Mammary epithelial cell (primary cell): ENCODE data around the gene RHOF.

Experiments used
- EZH2 ChIP-seq: IDR thresholded peaks from 2 replicates; pipeline ENCODE4 v1.6.1; 2012; ENCODE audit warnings: low read length, inconsistent platforms, borderline replicate concordance
- TF ChIP-seq, protein P1 (sequence below), 2 donors: IDR thresholded peaks in 1 of 2; conservative IDR thresholded peaks in 1 of 2; 2 replicates each; pipeline ENCODE4 v1.5.1; 2011 to 2012; ENCODE audit warnings: inconsistent platforms in 2 of 2, low read length in 2 of 2, mild to moderate bottlenecking in 2 of 2, control low read depth in 1 of 2, low read depth in 1 of 2; ENCODE audit not compliant: insufficient read depth in 1 of 2; ENCODE audit errors: extremely low read depth in 1 of 2

GRCh38 chr12:121839993-121840761 is 46.7 kb upstream of the RHOF start:
- TF ChIP-seq, protein P1, sequence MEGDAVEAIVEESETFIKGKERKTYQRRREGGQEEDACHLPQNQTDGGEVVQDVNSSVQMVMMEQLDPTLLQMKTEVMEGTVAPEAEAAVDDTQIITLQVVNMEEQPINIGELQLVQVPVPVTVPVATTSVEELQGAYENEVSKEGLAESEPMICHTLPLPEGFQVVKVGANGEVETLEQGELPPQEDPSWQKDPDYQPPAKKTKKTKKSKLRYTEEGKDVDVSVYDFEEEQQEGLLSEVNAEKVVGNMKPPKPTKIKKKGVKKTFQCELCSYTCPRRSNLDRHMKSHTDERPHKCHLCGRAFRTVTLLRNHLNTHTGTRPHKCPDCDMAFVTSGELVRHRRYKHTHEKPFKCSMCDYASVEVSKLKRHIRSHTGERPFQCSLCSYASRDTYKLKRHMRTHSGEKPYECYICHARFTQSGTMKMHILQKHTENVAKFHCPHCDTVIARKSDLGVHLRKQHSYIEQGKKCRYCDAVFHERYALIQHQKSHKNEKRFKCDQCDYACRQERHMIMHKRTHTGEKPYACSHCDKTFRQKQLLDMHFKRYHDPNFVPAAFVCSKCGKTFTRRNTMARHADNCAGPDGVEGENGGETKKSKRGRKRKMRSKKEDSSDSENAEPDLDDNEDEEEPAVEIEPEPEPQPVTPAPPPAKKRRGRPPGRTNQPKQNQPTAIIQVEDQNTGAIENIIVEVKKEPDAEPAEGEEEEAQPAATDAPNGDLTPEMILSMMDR (conservative IDR thresholded peaks at IDR 0.05 in 1 of 2, IDR thresholded peaks at IDR 0.05 in 1 of 2; ENCODE audit: extremely low read depth in 1 of 2, insufficient read depth in 1 of 2, low read depth in 1 of 2, low read length in 2 of 2) = no peak
- TF ChIP-seq EZH2 = no peak
